MM.1S (cell line): Measurements from ENCODE around the gene NOXA1.

Experiments used
- EZH2 ChIP-seq: fragments of 300-600 bp; sonication (generic); optimal IDR thresholded peaks from 2 replicates; pipeline ENCODE3; 2017; ENCODE audit warnings: low read depth, mild to moderate bottlenecking, antibody characterized with exemption, low read length, mixed read lengths
- EZH2phosphoT487 ChIP-seq: fragments of 300-600 bp; sonication (generic); IDR thresholded peaks from 2 replicates; pipeline ENCODE4 v1.6.1; 2018; ENCODE audit warnings: antibody characterized with exemption, low read length
- TF ChIP-seq, protein P1 (sequence below): fragments of 300-600 bp; sonication (generic); IDR thresholded peaks from 2 replicates; pipeline ENCODE4 v1.5.1; 2016; ENCODE audit warnings: antibody characterized with exemption, low read length, mixed read lengths

DNA sequence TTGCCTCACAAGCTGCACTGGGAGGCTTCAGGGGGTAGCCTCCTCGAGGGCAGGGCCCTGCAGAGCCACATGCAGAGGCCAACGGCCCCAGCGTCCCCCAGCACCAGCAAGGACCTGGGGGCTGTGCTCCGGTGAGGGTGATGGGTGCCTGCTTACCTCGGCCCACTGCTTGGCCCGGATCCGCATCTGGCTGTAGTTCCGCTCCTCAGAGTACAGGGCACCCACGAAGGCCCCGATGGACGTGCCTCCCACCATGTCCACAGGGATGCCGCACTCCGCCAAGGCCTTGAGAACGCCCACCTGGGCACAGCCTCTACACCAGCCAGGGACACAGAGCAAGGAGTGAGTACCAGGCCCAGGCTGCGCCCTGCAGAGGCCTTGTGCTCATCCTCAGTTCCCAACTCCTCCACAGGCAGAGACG, 44.0 kb downstream of the NOXA1 start:
- no peak for TF ChIP-seq EZH2
- TF ChIP-seq, protein P1, sequence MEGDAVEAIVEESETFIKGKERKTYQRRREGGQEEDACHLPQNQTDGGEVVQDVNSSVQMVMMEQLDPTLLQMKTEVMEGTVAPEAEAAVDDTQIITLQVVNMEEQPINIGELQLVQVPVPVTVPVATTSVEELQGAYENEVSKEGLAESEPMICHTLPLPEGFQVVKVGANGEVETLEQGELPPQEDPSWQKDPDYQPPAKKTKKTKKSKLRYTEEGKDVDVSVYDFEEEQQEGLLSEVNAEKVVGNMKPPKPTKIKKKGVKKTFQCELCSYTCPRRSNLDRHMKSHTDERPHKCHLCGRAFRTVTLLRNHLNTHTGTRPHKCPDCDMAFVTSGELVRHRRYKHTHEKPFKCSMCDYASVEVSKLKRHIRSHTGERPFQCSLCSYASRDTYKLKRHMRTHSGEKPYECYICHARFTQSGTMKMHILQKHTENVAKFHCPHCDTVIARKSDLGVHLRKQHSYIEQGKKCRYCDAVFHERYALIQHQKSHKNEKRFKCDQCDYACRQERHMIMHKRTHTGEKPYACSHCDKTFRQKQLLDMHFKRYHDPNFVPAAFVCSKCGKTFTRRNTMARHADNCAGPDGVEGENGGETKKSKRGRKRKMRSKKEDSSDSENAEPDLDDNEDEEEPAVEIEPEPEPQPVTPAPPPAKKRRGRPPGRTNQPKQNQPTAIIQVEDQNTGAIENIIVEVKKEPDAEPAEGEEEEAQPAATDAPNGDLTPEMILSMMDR, result no peak
- TF ChIP-seq EZH2phosphoT487, result no peak
